Hematopoietic multipotent progenitor cell treated with erythropoietin and hydrocortisone succinate and interleukin-3 and kit ligand, for 6 days (in vitro differentiated cells): ENCODE data around the gene NPSR1.
"Not testable (repeated sequence)": the region's sequence is repeated elsewhere in the genome, so short reads cannot be mapped to it uniquely, and the experiment has no call there.

Experiments
- DNase-seq: peaks from one replicate; pipeline ENCODE4 v3.0.0-alpha.2; 2015

The NPSR1 gene

DNA sequence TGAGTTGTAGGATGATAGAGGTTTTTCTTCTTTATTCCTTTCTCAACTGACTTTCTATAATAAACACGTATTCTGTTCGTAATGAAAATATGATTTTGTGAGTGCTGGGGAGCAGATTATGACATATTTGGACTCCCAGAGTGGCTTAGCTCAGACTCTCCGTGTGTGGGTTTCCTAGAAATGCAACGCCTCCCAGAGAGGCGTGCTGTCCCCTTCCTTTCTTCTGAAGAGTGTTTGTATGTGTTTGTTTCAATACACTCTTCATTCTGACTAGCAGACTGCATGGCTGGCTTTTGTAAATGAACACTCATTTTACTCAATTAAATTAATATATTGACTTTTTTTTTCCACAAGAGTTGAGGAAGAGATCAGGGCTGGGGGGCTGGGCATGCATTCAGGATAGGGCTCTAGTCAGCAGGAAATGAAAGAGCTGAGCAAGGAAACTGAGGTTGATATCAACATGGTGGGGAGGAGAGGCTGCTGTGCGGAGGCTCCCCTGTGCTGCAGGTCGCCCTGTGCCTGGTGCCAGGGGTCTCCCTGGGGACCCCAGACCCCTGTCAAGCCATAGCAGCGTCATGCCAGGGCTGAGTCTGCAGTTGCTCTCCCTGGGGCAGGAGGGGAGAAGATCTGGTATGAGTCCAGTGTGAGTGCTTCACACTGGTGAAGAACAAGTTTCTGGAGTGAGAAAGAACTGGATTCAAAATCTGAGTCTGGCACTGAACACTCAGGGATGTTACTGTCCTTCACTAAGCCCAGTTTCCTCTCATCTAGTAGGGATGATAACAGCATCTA is 221.1 kb downstream of the NPSR1 start:
- not testable (repeated sequence) for DNase-seq

DNA sequence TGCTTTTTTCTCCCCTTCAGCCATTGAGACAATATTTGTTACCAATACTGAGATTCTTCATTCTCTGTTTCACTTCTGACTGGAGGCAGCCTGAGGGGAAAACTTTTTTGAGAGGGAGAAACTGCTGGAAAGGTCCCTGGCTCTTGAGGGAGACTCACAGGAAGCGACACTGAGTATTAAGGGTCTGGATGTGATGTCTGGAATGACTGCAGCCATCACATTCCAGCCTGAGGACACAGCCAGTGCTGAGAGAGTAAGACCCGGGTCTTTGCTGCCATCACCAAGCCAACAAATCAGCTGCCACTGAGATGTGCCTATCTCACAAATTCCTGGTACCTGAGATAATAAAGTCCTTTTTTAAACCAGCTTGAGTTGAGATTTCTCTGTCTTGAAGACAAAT is 221.9 kb downstream of the NPSR1 start:
- no peak for DNase-seq

DNA sequence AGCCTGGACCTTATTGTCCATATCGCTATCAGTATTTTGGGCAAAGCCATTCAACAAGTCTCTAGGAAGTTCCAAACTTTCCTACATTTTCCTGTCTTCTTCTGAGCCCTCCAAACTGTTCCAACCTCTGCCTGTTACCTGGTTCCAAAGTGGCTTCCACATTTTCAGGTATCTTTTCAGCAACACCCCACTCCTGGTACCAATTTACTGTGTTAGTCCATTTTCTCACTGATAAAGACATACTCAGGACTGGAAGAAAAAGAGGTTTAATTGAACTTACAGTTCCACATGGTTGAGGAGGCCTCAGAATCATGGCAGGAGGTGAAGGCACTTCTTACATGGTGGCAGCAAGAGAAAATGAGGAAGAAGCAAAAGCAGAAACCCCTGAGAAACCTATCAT is 225.8 kb downstream of the NPSR1 start:
- not testable (repeated sequence) for DNase-seq

DNA sequence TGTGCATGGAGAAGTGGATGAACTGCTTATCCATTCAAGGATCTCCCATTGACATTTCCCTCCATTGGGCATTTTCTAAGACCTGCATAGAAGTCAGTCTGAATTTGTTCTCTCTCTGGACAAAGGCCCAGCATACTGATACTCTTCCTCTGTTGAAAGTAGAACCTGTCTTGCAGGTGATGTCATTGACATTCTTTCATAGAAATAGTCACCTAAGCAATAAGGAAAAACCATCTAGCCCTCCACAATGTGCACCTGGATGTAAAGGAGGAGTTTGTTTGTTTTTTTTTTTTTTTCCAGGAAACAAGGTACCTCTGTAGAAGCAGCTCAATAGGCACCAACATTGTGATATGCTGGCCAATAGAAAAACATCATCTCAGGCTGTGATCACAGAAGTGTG is 228.8 kb downstream of the NPSR1 start:
- no peak for DNase-seq

DNA sequence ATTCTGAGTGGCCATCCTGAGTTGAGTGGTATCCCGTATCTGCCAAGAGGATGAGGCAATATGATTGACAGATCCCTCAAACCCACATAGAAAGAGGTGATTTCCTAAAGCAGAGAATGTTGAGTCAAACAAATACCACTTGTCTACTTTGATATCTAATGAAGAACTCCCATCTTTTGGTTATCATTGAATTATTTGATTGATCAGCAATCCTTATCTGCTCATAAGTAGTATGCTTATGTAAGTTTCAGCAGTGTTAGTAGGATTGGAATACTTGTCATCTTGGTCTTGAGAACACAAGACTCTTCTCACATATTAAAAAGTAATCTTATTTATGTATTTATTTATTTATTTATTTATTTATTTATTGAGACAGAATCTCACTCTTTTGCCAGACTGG is 231.9 kb downstream of the NPSR1 start:
- no peak for DNase-seq

DNA sequence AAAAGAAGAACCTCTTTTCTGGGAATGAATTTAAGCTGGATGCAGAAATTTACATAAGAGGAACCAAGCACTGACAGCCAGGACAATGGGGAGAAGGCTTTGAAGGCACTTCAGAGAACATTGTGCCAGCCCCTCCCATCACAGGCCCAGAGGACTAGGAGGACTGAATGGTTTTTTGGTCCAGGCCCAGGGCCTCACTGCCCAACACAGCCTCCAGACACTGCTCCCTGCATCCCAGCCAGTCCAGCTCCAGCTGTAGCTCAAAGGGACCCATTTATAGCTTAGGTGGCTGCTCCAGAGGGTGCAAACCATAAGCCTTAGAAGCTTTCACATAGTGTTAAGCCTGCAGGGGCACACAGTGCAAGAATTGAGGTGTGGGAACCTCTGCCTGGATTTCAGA is 237.2 kb downstream of the NPSR1 start:
- DNase-seq, result no peak
